Testis (tissue), 2 donors: ENCODE measurements around the gene SIX2.

Source experiments
- POLR2A ChIP-seq: fragments of 450-650 bp; IDR thresholded peaks from one replicate; pipeline ENCODE4 v1.6.1; 2017; ENCODE audit warnings: antibody characterized with exemption, mild to moderate bottlenecking, moderate library complexity
- TF ChIP-seq, protein P1 (sequence below), 3 experiments: fragments of 450-650 bp in 2 of 3; fragments of 200-600 bp in 1 of 3; sonication (generic) in 1 of 3; IDR thresholded peaks; one replicate each; pipeline ENCODE4 v1.5.1; 2016 to 2019; ENCODE audit warnings: antibody characterized with exemption in 3 of 3, mild to moderate bottlenecking in 2 of 3, moderate library complexity in 1 of 3

DNA sequence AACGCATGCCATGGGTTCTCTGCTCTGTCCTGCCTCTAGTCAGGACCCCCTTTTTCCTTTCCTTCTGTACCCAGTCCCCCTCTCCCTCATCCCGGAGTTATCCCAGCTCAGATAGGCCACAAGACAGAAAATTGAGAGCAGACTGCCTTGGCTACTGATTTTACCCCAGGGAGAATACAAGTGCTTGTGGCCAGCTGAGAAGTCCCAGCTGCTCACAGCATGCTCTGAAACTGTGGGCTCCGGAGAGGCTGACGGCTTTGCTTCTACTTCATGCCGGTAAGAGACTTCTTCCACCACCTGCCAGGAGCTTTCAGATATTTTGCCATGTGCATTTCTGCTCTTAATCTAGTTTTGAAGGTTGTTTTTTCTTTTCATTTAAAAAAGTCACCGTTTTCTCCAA is 20.0 kb upstream of the SIX2 start:
- TF ChIP-seq, protein P1, sequence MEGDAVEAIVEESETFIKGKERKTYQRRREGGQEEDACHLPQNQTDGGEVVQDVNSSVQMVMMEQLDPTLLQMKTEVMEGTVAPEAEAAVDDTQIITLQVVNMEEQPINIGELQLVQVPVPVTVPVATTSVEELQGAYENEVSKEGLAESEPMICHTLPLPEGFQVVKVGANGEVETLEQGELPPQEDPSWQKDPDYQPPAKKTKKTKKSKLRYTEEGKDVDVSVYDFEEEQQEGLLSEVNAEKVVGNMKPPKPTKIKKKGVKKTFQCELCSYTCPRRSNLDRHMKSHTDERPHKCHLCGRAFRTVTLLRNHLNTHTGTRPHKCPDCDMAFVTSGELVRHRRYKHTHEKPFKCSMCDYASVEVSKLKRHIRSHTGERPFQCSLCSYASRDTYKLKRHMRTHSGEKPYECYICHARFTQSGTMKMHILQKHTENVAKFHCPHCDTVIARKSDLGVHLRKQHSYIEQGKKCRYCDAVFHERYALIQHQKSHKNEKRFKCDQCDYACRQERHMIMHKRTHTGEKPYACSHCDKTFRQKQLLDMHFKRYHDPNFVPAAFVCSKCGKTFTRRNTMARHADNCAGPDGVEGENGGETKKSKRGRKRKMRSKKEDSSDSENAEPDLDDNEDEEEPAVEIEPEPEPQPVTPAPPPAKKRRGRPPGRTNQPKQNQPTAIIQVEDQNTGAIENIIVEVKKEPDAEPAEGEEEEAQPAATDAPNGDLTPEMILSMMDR (IDR thresholded peaks at IDR 0.05), result no peak
- no peak for TF ChIP-seq POLR2A
